Measurements from ENCODE around the gene NADSYN1.

Gene NADSYN1

GRCh38 chr11:71440021-71440755 is 12.8 kb upstream of the NADSYN1 start:
- H3K27me3 ChIP-seq (replicated peaks; ENCODE audit: insufficient read depth, low read length), result no peaks in the 10 kb centered on the region
- H3K9me2 ChIP-seq (replicated peaks; ENCODE audit: insufficient read depth, low read length), result no peaks in the 10 kb centered on the region
- no peak overlapping the region for H3K4me2 ChIP-seq (ENCODE audit: low read depth, low read length)
- H3K27ac ChIP-seq (ENCODE audit: low read length), result no peak overlapping the region
- H4K20me1 ChIP-seq (ENCODE audit: insufficient read depth, low read length), result no peaks in the 10 kb centered on the region
- TF ChIP-seq EZH2 (optimal IDR thresholded peaks at IDR 0.05; ENCODE audit: low read depth, low read length) (no peak), EZH2phosphoT487 (IDR thresholded peaks at IDR 0.05; ENCODE audit: low read length) (no peak), CTCF (IDR thresholded peaks at IDR 0.05; ENCODE audit: low read length) (no peak)
- H2AFZ ChIP-seq (ENCODE audit: low read length), result no peak overlapping the region
- H3K9me3 ChIP-seq (replicated peaks; ENCODE audit: insufficient read depth, low read length), result no peaks in the 10 kb centered on the region
- H3K79me2 ChIP-seq (ENCODE audit: low read length), result no peaks in the 10 kb centered on the region
- H3K4me1 ChIP-seq (ENCODE audit: low read length), result no peaks in the 10 kb centered on the region
- no peak overlapping the region for H3K4me3 ChIP-seq (ENCODE audit: low read length)
- no peak overlapping the region for H3K9ac ChIP-seq (ENCODE audit: low read length)
- no peak for DNase-seq
- H3K36me3 ChIP-seq (replicated peaks; ENCODE audit: insufficient read depth, low read length), result no peaks in the 10 kb centered on the region
- H3F3A ChIP-seq (ENCODE audit: insufficient read depth, low read length), result no peaks in the 10 kb centered on the region

GRCh38 chr11:71441251-71441650 is 11.8 kb upstream of the NADSYN1 start:
- Histone ChIP-seq H3K4me1 (ENCODE audit: low read length) (no peaks in the 10 kb centered on the region), H3K79me2 (ENCODE audit: low read length) (no peaks in the 10 kb centered on the region), H3K4me2 (ENCODE audit: low read depth, low read length) (no peak overlapping the region), H3K9me2 (replicated peaks; ENCODE audit: insufficient read depth, low read length) (no peaks in the 10 kb centered on the region), H3K27me3 (replicated peaks; ENCODE audit: insufficient read depth, low read length) (no peaks in the 10 kb centered on the region), H3F3A (ENCODE audit: insufficient read depth, low read length) (no peaks in the 10 kb centered on the region), H3K4me3 (ENCODE audit: low read length) (no peak overlapping the region), H4K20me1 (ENCODE audit: insufficient read depth, low read length) (no peaks in the 10 kb centered on the region), H3K36me3 (replicated peaks; ENCODE audit: insufficient read depth, low read length) (no peaks in the 10 kb centered on the region), H3K27ac (ENCODE audit: low read length) (no peak overlapping the region), H2AFZ (ENCODE audit: low read length) (no peak overlapping the region), H3K9ac (ENCODE audit: low read length) (no peak overlapping the region), H3K9me3 (replicated peaks; ENCODE audit: insufficient read depth, low read length) (no peaks in the 10 kb centered on the region)
- TF ChIP-seq CTCF (IDR thresholded peaks at IDR 0.05; ENCODE audit: low read length) (no peak), EZH2 (optimal IDR thresholded peaks at IDR 0.05; ENCODE audit: low read depth, low read length) (no peak), EZH2phosphoT487 (IDR thresholded peaks at IDR 0.05; ENCODE audit: low read length) (no peak)
- no peak for DNase-seq

GRCh38 chr11:71442123-71442522 is 10.9 kb upstream of the NADSYN1 start:
- no peaks in the 10 kb centered on the region for H4K20me1 ChIP-seq (ENCODE audit: insufficient read depth, low read length)
- no peaks in the 10 kb centered on the region for H3K36me3 ChIP-seq (replicated peaks; ENCODE audit: insufficient read depth, low read length)

More at GRCh38 chr11:71442123-71442522, 10.9 kb upstream of the NADSYN1 start:
- no peaks in the 10 kb centered on the region for H3K9me2 ChIP-seq (replicated peaks; ENCODE audit: insufficient read depth, low read length)
- no peak for DNase-seq
- no peak overlapping the region for H3K4me3 ChIP-seq (ENCODE audit: low read length)
- H3K27ac ChIP-seq (ENCODE audit: low read length), result no peak overlapping the region
- H3K9ac ChIP-seq (ENCODE audit: low read length), result no peak overlapping the region
- H3K27me3 ChIP-seq (replicated peaks; ENCODE audit: insufficient read depth, low read length), result no peaks in the 10 kb centered on the region
- H3K9me3 ChIP-seq (replicated peaks; ENCODE audit: insufficient read depth, low read length), result no peaks in the 10 kb centered on the region
- TF ChIP-seq EZH2 (optimal IDR thresholded peaks at IDR 0.05; ENCODE audit: low read depth, low read length), result no peak
- no peak for TF ChIP-seq CTCF (IDR thresholded peaks at IDR 0.05; ENCODE audit: low read length)
- no peak for TF ChIP-seq EZH2phosphoT487 (IDR thresholded peaks at IDR 0.05; ENCODE audit: low read length)
- H2AFZ ChIP-seq (ENCODE audit: low read length), result no peak overlapping the region
- 0 out of 2 replicates have a peak, but pooled peaks cover 3% of the 10 kb centered on the region for H3K79me2 ChIP-seq (ENCODE audit: low read length)
- H3F3A ChIP-seq (ENCODE audit: insufficient read depth, low read length), result no peaks in the 10 kb centered on the region
- no peaks in the 10 kb centered on the region for H3K4me1 ChIP-seq (ENCODE audit: low read length)
- no peak overlapping the region for H3K4me2 ChIP-seq (ENCODE audit: low read depth, low read length)
